Activated CD8-positive, alpha-beta memory T cell treated with anti-CD3 and anti-CD28 coated beads for 36 hours (primary cell): Measurements from ENCODE around the gene HOATZ. TPM values are rescaled to one million over a fixed set of nuclear protein-coding genes. Genes with fewer than 3 reads are reported as not detected.

ENCODE experiments used
- CTCF ChIA-PET: fragments of 350-600 bp; sonication (Branson Sonifier 250); formaldehyde crosslinking; loops from one replicate; lab custom pipeline; 2021; ENCODE audit warnings: antibody characterized with exemption; lab: Charles Lee
- POLR2A ChIA-PET: fragments of 350-600 bp; sonication (Branson Sonifier 250); formaldehyde crosslinking; loops from one replicate; lab custom pipeline; 2021; ENCODE audit warnings: antibody characterized with exemption; lab: Charles Lee
- total RNA-seq, 2 experiments: library from RNA; stranded (reverse); gene quantifications; one replicate each; pipeline ENCODE4 v1.2.3, GENCODE V29; 2021

Gene HOATZ
- total RNA-seq, 2 experiments from 2014 or later, result not detected

DNA sequence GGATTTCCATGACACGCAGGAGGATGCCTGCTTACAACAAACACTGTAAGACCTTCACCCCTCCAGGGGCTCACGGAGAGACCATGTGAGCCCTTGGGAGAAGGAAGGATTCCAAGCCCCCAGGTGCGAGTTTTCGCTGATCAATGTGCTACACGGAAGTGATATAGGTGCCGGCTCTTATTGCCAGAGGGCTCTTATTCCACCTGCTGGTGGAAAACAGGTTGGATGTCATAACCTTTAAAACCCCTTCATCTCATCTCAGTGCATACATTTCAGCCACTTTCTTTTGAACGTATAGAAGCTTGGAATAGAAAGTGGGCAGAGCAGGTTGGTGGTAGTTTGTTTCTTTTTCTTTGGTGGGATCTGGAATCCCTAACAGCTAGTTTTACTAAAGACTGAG lies 51.7 kb downstream of the HOATZ start:
- ChIA-PET POLR2A (no interaction called here), CTCF (interaction anchor here (0.9 kb wide), 1 partner anchor 211 kb away, joined by 4 read pairs; no protein-coding TSS in a partner anchor)

DNA sequence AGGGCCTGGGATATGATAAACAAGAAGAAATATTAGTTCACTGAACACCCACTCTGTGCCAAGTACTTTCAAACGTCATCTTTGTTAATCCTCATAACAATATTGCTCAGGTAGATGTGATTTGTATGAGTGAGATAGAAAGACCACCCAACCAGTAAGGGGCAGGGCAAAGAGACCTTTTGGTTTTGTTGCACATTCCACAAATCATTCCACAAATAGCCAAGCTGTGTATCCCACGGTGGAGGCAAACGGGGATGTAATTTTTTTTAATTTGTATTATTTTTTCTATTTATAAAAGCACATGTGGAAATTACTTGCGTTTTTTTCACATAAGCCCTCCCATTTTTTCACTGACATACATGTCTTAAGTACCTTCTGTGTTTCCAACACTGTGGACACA lies 54.9 kb downstream of the HOATZ start:
- POLR2A ChIA-PET, result interaction anchor here (0.5 kb wide), 1 partner anchor 193 kb away, joined by 5 read pairs; no protein-coding TSS in a partner anchor

DNA sequence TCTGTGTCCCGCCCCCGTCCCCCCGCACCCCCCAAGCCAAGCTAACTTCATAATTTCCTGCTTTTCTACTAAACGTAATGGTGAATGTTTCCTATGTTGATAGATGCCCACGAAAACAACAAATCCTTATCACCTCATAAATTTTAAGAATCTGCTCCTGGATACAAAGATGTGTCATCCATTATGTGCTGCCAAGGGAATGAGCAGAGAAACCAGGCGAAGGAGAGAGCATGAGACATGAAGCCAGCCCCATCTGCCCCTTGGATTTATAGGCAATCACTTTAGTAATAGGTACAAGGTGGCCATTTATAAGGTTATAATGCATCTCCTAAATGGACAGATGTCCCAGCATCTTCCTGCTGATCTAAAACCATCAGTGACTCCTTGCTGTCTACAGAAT lies 56.2 kb downstream of the HOATZ start:
- ChIA-PET POLR2A (no interaction called here), CTCF (interaction anchor here (1.0 kb wide), 1 partner anchor 10 kb away, joined by 4 read pairs; no protein-coding TSS in a partner anchor)

More for the DNA sequence above, 54.9 kb downstream of the HOATZ start:
- CTCF ChIA-PET, result no interaction called here

DNA sequence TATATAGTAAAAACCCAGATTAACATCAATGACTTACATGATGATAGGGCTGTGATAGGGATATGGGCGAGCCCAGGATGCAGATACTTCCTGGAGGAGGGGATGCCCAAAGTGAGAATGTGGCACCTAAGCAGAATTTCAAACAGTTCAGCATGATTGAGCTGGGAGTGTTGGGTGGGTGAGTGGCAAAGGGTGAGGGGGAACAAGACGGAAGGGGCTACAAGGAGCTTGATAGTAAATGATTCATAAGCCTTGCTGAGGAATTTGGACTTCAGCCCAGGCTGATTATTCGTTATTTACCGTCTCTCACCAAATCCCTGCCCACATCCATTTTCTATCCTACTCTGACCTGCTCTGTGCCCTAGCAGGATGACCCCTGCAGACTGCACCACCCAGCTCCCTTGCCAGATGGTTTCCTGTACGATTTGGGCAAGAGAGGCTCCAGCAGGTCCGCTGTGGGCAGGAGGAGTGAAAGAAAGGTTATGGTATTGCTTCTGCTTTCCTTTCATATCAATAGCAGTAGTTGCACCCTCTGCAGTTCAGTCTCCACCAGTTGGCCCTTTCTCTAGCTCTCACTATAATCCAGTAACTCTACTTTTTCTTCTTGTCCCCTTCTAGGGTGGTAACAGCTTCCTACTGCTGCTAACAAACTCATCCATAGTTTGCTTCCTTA lies 57.4 kb downstream of the HOATZ start:
- ChIA-PET POLR2A (no interaction called here), CTCF (no interaction called here)

DNA sequence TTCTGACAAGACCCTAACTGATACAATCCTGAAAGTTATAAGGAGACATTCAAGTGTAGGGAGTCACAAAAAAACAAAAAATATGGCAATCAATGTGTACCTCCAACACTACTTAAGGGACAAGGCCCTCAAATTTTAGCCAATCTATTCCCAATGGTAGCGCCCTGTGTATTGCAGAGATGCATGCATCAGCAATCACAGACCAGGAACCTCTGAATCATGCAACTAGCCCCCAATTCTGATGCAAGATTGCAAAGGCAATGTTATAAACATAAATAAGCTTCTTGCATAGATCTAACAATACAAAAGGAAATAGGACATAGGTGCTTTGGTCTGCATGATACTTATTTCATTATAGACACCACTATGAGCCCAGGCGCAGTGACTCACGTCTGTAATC lies 58.0 kb downstream of the HOATZ start:
- POLR2A ChIA-PET, result no interaction called here
- CTCF ChIA-PET, result no interaction called here

DNA sequence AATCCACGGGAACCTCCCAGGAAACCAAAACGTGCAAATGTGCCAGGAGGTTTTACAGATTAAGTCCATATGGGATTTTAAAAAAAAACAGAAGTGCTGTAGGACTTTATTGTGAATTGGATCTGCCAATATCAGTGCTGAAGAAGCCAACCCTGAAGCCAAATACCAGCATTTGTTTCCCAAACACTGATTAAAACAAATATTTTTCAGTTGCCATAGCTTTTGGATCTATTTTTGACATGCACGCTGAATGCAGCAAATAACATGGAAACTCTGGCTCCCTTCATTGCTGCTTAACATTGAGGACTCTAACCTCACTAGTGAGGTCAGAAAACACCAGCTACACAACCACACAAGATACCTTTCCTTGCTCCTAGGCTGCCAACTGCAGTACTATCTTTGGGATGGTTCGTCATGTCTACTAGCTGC lies 59.3 kb downstream of the HOATZ start:
- ChIA-PET POLR2A (no interaction called here), CTCF (no interaction called here)

DNA sequence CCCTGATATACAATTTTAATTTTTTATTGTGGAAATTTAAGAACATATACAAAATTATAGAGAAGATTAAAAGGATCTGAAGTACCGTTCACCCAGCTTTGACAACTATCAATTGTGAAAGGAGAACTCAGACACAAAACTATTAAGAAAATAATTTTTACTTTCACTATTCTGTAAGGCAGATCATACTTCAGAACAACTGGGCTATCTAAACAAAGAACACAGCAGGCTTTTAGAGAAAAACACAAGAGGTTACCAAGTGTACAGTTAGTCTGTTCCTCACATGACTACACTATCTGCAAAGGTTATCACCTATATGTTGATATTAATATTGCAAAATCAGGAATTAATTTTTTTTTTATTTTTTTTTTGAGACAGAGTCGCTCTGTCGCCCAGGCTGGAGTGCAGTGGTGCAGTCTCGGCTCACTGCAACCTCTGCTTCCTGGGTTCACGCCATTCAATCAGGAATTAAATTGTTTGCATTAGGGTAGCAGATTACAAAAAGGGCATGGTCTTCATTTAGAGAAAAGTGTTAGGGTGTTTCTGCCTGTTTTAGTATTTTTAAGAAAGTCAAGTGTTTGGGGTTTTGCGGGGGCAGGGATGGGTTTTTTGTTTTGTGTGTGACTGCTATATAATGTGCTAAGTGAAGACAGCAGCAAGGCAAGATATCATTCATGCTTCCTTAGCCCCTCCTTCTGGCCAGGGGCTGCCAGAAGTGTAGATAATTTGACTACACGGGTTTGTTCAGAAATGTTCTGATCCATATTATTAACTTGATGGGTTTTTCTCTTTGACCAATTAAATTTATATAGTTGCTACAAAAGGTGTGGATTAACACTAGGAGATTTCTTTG lies 60.0 kb downstream of the HOATZ start:
- CTCF ChIA-PET, result no interaction called here
- POLR2A ChIA-PET, result no interaction called here

DNA sequence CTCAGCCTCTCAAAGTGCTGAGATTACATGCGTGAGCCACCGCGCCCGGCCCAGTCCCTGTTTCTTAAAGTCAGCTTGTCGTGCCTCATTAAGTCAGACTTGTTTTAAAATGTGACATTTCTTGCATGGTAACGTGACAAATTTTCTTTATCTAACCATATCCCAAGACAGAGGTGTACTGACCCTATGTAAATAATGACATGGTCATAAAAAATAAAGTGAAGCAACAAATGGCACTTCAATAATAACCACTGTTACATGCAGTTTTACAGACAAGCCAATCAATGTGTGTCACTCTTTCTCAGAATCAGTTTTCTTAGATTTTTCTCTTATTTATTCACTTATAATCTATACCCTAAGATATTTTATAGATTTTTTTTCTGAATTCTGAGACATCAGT lies 61.2 kb downstream of the HOATZ start:
- ChIA-PET CTCF (no interaction called here), POLR2A (no interaction called here)

DNA sequence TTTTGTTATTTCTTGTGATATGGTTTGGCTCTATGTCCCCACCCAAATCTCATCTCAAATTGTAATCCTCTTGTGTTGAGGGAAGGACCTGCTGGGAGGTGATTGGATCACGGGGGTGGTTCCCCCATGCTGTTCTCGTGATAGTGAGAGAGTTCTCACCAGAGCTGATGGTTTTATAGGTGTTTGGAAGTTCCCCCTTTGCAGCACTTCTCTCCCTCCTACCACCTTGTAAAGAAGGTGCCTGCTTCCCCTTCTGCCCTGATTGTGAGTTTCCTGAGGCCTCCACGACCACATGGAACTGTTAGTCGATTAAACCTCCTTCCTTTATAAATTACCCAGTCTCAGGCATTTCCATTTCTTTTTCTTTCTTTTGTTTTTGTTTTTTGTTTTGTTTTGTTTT lies 63.2 kb downstream of the HOATZ start:
- CTCF ChIA-PET, result interaction anchor here (0.6 kb wide), 1 partner anchor 19 kb away, joined by 3 read pairs; no protein-coding TSS in a partner anchor
- POLR2A ChIA-PET, result no interaction called here

DNA sequence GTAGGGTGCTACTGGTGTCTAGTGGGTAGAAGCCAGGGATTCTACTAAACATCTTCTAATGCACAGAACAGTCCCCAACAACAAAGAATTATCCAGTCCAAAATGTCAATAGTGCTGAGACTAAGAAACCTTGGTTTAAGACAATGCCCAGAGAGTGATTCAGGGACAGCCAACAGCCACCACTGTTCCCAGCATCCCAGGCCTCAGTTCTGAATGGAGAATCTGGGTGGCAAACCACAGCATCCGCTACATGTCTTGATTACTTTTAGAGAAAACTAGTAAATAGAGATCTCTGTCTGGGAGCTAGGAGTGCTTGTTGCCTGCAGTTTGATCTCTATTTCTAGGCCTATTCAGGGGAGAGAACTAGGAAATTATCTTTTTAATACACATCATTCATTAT lies 66.8 kb downstream of the HOATZ start:
- CTCF ChIA-PET, result no interaction called here
- POLR2A ChIA-PET, result no interaction called here

DNA sequence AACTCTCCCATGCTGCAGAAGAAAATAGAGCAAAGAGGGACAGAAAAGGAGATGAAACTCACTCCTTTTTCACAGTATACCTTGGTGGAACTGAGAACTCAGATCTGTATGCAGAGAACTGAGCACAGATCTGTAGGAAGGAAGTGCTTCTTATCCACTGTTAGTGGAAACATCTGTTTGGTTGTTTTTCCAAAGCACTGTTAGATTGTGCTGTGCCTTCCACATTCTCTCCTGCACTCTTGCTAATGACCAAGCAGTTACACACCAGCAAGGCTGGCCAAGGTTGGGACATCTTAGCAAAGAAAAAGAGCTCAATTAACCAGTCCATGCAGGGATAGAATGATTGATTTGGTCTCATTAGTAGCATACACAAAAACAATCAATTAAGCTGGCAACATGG lies 67.6 kb downstream of the HOATZ start:
- POLR2A ChIA-PET, result no interaction called here
- CTCF ChIA-PET, result interaction anchor here (1.3 kb wide), 1 partner anchor 187 kb away, joined by 3 read pairs; no protein-coding TSS in a partner anchor

DNA sequence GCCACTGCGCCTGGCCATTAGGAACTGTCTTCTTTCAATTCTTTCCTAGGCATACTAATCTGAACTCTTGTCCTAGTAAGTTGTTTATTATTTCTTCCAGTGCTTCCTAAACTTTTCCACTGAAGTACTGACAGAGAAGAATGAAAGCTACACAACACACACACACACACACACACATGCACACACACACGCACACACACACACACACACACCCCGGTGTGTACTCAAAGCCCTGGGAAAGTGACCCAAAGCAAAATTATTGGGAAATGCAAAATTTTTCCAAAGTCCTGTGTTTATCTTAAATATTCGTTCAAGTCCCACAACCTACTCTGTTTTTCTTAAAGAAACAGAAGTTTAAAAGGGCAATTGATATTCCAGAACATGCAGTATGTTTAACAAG lies 68.3 kb downstream of the HOATZ start:
- ChIA-PET POLR2A (no interaction called here), CTCF (interaction anchor here (1.3 kb wide), 1 partner anchor 187 kb away, joined by 3 read pairs; no protein-coding TSS in a partner anchor)

DNA sequence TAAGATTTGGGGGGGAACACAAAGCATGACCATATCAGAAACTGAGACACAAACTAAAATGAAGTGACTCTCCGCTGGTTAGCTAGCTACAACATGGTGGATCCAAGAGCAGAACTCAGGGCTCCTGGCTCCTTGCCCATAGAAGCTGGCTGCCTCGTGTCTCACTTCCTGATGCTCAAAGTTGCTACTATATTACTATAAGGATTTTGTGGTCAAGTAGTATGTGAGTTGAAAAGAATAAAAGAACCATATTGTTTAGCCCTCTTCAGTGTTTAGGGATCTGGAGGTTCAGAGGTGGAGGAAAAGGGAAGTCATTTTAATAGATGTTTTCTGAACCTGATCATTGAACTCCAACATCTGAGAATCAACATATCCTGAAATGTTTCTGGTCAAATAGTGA lies 70.8 kb downstream of the HOATZ start:
- POLR2A ChIA-PET, result no interaction called here
- CTCF ChIA-PET, result interaction anchor here (0.5 kb wide), 1 partner anchor 10 kb away, joined by 7 read pairs; no protein-coding TSS in a partner anchor

DNA sequence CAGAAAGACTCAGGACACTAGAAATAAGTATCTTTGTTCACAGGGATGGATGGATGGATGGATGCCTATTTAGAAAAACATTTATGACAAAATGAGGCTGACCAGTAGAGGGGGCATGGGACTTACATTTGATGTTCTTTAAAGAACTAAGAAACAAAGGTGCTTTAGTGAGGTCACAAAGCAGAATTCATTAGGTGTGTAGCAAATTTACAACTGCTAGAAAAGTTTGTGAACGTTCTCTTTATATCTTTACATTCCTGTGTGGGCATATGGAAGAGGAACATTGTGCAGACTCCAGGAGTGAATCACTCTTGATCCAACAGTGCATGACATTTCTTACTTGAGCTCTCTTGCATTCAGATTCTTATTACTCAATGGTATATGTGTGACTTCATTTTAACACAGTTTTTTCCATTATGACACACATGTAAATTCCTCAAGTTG lies 71.8 kb downstream of the HOATZ start:
- ChIA-PET CTCF (interaction anchor here (0.7 to 1.5 kb wide), 5 partner anchors 12 to 255 kb away, joined by 3 to 8 read pairs (median 4); no protein-coding TSS in a partner anchor), POLR2A (no interaction called here)

Other genes starting within 250 kb of the HOATZ start
- not detected for gene POU2AF3, start 216.2 kb upstream of the HOATZ start, total RNA-seq
- 1 to 10 TPM; 4.8 to 5.7 TPM for gene POU2AF1, start 135.5 kb upstream of the HOATZ start, total RNA-seq
- gene BTG4, start 2.4 kb upstream of the HOATZ start, total RNA-seq, result not detected
- 1 to 10 TPM; 3.1 to 4.7 TPM for gene LAYN, start 25.9 kb downstream of the HOATZ start, total RNA-seq
- gene SIK2, start 87.7 kb downstream of the HOATZ start, total RNA-seq, result 1 to 10 TPM; 7.0 to 7.6 TPM